HG02642 (cell line): Measurements from ENCODE around the gene HPSE2.
"Not testable (repeated sequence)": the region's sequence is repeated elsewhere in the genome, so short reads cannot be mapped to it uniquely, and the experiment has no call there.

Source experiments
- ATAC-seq: cut with Tn5 transposase; IDR thresholded peaks from one replicate; pipeline ENCODE4 v1.9.1; 2021; ENCODE audit warnings: mild to moderate bottlenecking; ENCODE audit not compliant: unreplicated experiment, poor library complexity

HPSE2 gene

DNA sequence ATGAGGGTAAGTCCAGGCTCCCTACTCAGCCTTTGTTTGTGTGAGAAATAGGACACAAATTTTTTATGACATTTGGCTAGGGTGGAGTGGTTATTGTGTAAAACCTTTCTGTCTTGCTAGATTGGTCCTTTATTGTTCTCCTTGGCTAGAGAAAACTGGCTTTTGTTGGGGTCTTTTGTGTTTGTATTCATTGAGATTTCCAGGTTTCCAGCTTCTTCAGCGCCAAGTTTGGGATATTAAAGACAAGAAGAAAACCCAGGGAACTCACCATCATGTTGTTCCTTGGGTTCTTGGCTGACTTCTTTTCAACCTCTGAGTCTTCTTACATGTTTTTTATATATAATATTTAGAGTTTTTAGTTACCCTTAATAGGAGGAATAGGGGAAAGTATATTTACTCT lies 310.0 kb downstream of the HPSE2 start:
- ATAC-seq, result no peak

GRCh38 chr10:98924526-98924925 lies 311.1 kb downstream of the HPSE2 start:
- ATAC-seq, result no peak

DNA sequence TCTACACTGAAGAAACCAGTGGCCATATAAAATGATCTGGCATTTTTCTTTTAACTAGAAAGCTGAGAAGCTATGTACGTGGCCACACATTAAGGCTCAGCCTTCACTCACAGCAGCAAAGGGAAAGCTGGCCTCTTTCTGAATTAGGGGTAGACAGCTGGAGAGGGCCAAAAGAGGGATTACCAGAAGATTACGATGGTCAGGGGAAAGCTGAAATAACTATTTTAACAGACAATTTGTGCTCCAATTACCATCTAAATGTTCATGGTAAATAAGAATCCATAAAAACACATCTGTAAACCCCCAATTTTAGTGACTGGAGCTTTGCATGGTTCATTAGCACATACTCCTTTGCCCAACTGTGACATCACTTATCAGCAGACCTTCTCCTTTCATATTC lies 314.3 kb downstream of the HPSE2 start:
- ATAC-seq, result no peak

GRCh38 chr10:98920807-98921206 lies 314.8 kb downstream of the HPSE2 start:
- ATAC-seq, result no peak

DNA sequence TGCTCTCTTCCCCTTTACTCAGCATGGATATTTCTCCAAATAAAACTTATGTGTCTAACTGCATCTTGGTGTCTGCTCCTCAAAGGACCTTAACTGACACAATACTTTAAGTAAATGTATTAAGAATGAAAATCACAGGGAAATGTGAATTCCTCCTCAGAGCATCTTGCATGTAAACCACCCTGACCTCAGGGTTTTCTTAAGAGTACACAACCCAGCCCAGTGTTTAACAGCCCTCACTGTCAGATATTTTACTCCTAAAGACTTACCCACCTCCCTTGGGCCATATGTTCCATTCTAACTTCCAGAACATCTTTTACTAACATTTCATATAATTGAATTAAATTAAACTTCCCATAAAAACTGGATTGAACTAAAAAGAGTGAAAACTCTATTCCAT lies 315.3 kb downstream of the HPSE2 start:
- no peak for ATAC-seq

DNA sequence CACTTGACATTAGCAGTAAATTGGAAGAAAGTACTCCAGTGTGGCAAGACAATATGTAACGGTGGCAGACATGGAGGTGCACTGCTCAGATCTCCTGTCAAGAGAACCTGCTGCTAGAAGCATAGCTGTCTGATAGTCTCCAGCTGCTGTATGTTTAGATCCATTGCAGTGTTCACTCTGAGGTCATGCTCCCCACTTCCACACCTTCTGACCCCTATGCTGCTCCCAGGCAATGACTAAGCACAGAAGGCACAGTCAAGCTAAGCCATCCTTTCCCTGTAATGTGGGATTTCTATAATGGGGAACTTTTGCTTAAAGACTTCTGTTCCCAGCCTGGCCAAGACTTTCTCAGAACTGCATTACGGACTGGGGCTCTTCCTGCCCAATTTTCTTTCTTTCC lies 315.8 kb downstream of the HPSE2 start:
- no peak for ATAC-seq

DNA sequence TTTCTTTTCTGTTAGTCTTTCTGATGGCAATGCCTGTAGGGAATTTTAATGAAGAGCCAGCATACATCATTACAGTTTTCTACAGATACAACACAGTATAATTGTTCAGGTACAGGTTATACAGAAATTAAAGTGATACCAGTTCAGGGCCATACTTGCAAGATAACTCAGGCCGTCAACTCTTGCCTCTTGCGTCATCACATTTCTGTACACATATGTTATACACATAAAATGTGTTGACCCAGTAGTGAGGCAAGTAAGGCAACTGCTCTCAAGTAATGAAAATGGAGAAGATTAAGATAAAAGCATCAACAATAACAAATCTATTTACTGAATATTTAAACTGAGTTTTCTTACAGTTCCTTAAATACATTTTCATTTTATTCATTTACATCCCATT lies 317.8 kb downstream of the HPSE2 start:
- ATAC-seq, result no peak

DNA sequence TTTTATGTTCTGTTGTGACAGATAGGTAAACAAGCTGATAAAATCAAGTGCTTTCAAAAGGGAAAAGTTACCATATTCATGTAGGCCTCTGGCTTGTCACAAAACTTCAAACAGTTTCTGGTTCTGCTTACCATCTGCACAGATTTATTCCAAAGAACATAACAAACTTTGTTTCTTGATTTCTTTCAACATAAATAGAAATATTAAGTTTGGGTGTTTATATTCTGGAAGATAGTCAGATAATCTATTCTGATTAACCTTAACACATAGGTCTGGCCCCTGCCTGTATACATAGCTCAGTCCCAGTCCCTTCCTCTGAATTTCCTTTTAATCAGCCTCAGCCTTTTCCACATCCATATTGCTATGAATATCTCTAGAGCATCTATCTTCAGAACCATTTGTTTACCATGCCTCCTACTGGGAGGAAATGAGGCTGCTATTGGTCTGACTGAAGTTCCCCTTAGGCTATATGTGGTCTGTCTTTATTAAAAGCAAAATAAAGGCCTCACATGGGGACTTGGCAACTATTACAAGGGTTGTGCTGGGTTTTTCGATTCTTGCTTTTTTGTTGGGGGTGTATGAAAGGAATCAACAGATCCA lies 319.0 kb downstream of the HPSE2 start:
- no peak for ATAC-seq

DNA sequence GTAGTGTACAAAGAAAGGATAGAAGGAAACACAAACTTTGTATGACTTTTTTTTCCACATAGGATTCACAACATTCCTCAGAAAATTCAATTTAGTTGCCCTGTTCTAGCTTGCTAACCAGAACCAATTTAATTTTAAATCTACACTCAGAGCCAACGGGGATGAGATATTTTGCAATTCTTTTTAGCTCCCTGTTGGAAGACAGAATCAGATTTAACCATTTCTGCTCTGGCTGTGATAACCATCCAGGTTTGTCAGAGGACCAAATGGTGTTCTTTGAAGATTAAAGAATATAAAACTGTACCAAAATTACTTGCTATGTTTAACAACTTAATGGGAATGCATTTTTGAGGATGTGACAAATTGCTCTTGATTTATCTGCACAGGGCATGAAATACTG lies 319.7 kb downstream of the HPSE2 start:
- ATAC-seq, result no peak

GRCh38 chr10:98910546-98910945 lies 325.1 kb downstream of the HPSE2 start:
- ATAC-seq, result no peak

- ATAC-seq, result no peak
These were observed 325.6 kb downstream of the HPSE2 start for GRCh38 chr10:98910048-98910447.

GRCh38 chr10:98908868-98909267 lies 326.8 kb downstream of the HPSE2 start:
- ATAC-seq, result no peak

DNA sequence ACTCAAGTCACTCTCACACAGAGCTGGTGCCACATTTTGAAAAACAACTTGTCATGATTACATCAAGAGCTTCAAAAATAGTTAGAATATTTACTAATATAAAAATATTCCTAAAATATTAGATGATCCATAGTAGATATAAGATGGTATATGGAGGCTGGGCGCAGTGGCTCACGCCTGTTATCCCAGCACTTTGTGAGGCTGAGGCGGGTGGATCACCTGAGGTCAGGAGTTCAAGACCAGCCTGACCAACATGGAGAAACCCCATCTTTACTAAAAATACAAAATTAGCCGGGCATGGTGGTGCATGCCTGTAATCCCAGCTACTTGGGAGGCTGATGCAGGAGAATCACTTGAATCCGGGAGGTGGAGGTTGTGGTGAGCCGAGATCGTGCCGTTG lies 327.4 kb downstream of the HPSE2 start:
- ATAC-seq, result not testable (repeated sequence)

DNA sequence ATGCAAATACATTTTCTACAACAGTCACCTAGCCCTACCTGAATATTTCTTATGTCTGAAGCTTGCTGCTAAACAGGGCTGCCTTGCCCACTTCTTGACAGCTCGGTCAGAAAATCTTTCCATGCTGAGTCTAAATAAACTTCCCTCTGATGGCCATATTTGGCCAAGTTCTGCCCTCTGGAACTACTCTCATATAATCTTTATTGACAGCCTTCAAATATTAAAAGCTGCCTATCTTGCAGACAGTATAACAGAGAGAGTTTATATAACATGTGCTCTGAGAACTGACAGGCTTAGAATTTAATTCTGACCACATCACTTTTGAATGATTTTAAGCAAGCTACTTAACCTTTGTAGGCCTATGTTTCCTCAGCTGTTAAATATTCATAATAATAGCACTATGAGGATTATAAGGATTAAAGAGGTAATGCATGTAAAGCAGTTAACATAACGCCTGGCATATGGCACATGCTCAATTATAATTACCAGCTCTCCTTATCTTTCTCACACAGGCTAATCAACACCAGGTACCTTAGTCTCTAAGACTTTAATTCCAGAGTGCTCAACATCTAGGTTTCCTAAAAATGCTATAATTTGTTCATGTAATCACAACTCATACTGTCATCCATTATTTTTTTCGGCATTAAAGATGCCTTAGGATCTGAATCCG lies 334.1 kb downstream of the HPSE2 start:
- ATAC-seq, result no peak

- ATAC-seq, result no peak
These were observed 336.6 kb downstream of the HPSE2 start for GRCh38 chr10:98899018-98899417.

DNA sequence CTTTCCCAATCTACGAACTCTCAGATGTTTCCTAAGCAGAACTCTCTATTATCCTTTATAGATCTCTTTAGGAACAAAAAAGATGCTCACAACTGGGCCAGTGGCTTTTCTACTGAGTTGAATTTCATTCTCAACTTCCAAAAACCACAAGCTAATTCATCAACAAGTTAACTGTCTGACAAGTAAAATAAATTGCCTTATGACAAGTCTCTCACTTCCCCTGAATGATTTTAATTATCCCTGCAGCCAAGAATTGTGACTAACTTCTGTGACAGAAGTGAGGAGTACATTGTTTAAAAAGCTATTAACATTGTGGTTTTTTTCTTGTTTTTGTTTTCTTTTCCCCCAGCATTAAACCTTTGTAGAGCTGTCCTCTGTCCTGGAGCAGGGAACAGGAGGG lies 343.1 kb downstream of the HPSE2 start:
- ATAC-seq, result no peak

- no peak for ATAC-seq
These were observed 349.0 kb downstream of the HPSE2 start for GRCh38 chr10:98886686-98887085.

DNA sequence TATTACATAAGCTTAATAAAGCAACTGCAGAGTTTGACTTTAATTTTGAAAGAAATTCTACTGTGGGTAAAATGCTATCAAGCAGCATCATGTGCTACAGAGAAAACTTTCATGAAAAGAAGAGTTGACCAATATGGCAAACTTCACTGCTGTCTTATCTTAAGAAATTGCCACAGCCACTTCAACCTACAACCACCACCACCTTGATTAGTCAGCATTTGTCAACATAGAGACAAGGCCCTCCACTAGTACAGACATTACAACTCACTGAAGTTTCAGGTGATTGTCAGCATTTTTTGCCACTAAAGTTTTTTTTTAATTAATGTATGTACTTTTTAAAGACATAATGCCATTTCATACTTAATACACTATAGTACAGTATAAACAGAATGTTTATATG lies 350.3 kb downstream of the HPSE2 start:
- no peak for ATAC-seq

- no peak for ATAC-seq
These were observed 353.9 kb downstream of the HPSE2 start for GRCh38 chr10:98881789-98882188.

- ATAC-seq, result no peak
These were observed 354.7 kb downstream of the HPSE2 start for GRCh38 chr10:98880971-98881370.

- no peak for ATAC-seq
These were observed 356.7 kb downstream of the HPSE2 start for GRCh38 chr10:98878921-98879320.

DNA sequence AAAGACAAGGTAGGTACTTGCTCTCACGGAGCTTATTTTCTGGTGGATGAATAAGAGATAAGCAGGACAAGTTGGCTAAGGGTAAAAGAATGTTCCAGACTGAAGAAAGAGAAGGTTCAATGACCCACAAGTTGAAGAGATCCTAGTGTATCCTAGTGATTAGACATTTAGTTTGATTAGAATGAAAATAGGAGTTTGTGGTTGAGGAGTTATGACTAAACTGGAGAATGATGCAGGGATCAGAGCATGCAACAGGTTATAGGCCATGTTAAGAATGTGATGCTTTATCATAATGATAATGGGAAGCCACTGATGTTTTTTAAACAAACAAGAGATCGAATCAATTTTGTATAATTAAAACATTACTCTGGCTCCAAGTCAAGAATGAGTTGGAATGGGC lies 357.2 kb downstream of the HPSE2 start:
- no peak for ATAC-seq
